Mesenchymal stem cell (in vitro differentiated cells and primary cell): ENCODE results near the gene OR51L1.

Experiments
- DNase-seq: peaks from one replicate; pipeline ENCODE4 v3.0.0-alpha.2; 2013
- H2AFZ ChIP-seq: one replicate; pipeline ENCODE4 v1.6.1; 2013; ENCODE audit warnings: low read depth, mild to moderate bottlenecking, control low read depth, inconsistent platforms, low read length, moderate library complexity
- H2AK5ac ChIP-seq: 2 replicates; pipeline ENCODE4 v1.6.1; 2013; ENCODE audit warnings: low read length, moderate library complexity, mild to moderate bottlenecking, inconsistent platforms; ENCODE audit not compliant: severe bottlenecking
- H2BK120ac ChIP-seq: one replicate; pipeline ENCODE4 v1.6.1; 2013; ENCODE audit warnings: low read depth, mild to moderate bottlenecking, inconsistent platforms, low read length, moderate library complexity
- H2BK12ac ChIP-seq, 2 experiments: one replicate each; pipeline ENCODE4 v1.6.1; 2013; ENCODE audit warnings: inconsistent platforms in 2 of 2, low read length in 2 of 2, mild to moderate bottlenecking in 2 of 2, moderate library complexity in 2 of 2, control low read depth in 1 of 2
- H2BK15ac ChIP-seq: one replicate; pipeline ENCODE4 v1.6.1; 2013; ENCODE audit warnings: mild to moderate bottlenecking, low read depth, inconsistent platforms; ENCODE audit not compliant: poor library complexity, severe bottlenecking
- H2BK5ac ChIP-seq: 2 replicates; pipeline ENCODE4 v1.6.1; 2013; ENCODE audit warnings: low read depth, mild to moderate bottlenecking, low read length, control low read depth, inconsistent platforms; ENCODE audit not compliant: poor library complexity, severe bottlenecking
- H3K14ac ChIP-seq, 2 experiments: one replicate each; pipeline ENCODE4 v1.6.1; 2013; ENCODE audit warnings: inconsistent platforms in 2 of 2, low read length in 2 of 2, control low read depth in 1 of 2, mild to moderate bottlenecking in 1 of 2, moderate library complexity in 1 of 2
- H3K18ac ChIP-seq, 2 experiments: one replicate each; pipeline ENCODE4 v1.6.1; 2013; ENCODE audit warnings: inconsistent platforms in 2 of 2, low read length in 2 of 2, control low read depth in 1 of 2, low read depth in 1 of 2, mild to moderate bottlenecking in 1 of 2
- H3K23ac ChIP-seq, 2 experiments: one replicate each; pipeline ENCODE4 v1.6.1; 2013; ENCODE audit warnings: inconsistent platforms in 2 of 2, low read length in 2 of 2, mild to moderate bottlenecking in 2 of 2, moderate library complexity in 2 of 2, control low read depth in 1 of 2
- H3K27ac ChIP-seq: 2 replicates; pipeline ENCODE4 v1.5.1; 2013; ENCODE audit warnings: mild to moderate bottlenecking, moderate library complexity, low read length, control low read depth, inconsistent platforms; ENCODE audit not compliant: poor library complexity, severe bottlenecking
- H3K27me3 ChIP-seq, 2 experiments: 2 replicates each; pipeline versions ENCODE4 v1.6.1 to v1.7.0; 2013; ENCODE audit warnings: low read length in 2 of 2, mild to moderate bottlenecking in 2 of 2, moderate library complexity in 2 of 2, control low read depth in 1 of 2, inconsistent platforms in 1 of 2; ENCODE audit not compliant: control insufficient read depth in 1 of 2, insufficient read depth in 1 of 2
- H3K36me3 ChIP-seq, 2 experiments: 2 replicates each; pipeline versions ENCODE4 v1.6.1 to v1.7.0; 2013; ENCODE audit warnings: low read length in 2 of 2, control low read depth in 1 of 2, inconsistent platforms in 1 of 2, low read depth in 1 of 2, mild to moderate bottlenecking in 1 of 2; ENCODE audit not compliant: insufficient read depth in 2 of 2, control insufficient read depth in 1 of 2
- H3K4ac ChIP-seq, 2 experiments: one replicate each; pipeline ENCODE4 v1.6.1; 2013; ENCODE audit warnings: inconsistent platforms in 2 of 2, low read length in 2 of 2, mild to moderate bottlenecking in 2 of 2, moderate library complexity in 2 of 2, control low read depth in 1 of 2, low read depth in 1 of 2
- H3K4me1 ChIP-seq: 2 replicates; pipeline ENCODE4 v1.6.1; 2013; ENCODE audit warnings: low read depth, low read length, control low read depth; ENCODE audit not compliant: control insufficient read depth, insufficient read depth
- H3K4me2 ChIP-seq: 2 replicates; pipeline ENCODE4 v1.6.1; 2013; ENCODE audit warnings: low read length, mild to moderate bottlenecking, inconsistent platforms; ENCODE audit not compliant: poor library complexity, severe bottlenecking
- H3K4me3 ChIP-seq, 2 experiments: 2 replicates each; pipeline versions ENCODE4 v1.5.1 to v1.7.0; 2013; ENCODE audit warnings: low read length in 2 of 2, mild to moderate bottlenecking in 2 of 2, control low read depth in 1 of 2, low read depth in 1 of 2; ENCODE audit not compliant: insufficient read depth in 1 of 2
- H3K79me1 ChIP-seq: replicated peaks from 2 replicates; pipeline ENCODE4 v1.6.1; 2013; ENCODE audit warnings: mild to moderate bottlenecking, control low read depth, low read length, inconsistent platforms; ENCODE audit not compliant: poor library complexity, severe bottlenecking
- H3K9ac ChIP-seq: 2 replicates; pipeline ENCODE4 v1.7.0; 2013; ENCODE audit warnings: mild to moderate bottlenecking, low read length, moderate library complexity
- H3K9me3 ChIP-seq: 2 replicates; pipeline ENCODE4 v1.7.0; 2013; ENCODE audit warnings: mild to moderate bottlenecking, low read length; ENCODE audit not compliant: control insufficient read depth
- H4K8ac ChIP-seq: one replicate; pipeline ENCODE4 v1.6.1; 2013; ENCODE audit warnings: inconsistent platforms, mild to moderate bottlenecking, low read length, moderate library complexity
- H4K91ac ChIP-seq: one replicate; pipeline ENCODE4 v1.6.1; 2013; ENCODE audit warnings: mild to moderate bottlenecking, low read length, inconsistent platforms
- WGBS: methylation state at CpG from one replicate; pipeline ENCODE4 v1.1.7; 2013; ENCODE audit warnings: mixed read lengths; 5-methylcytosine and 5-hydroxymethylcytosine counted together

The OR51L1 gene

DNA sequence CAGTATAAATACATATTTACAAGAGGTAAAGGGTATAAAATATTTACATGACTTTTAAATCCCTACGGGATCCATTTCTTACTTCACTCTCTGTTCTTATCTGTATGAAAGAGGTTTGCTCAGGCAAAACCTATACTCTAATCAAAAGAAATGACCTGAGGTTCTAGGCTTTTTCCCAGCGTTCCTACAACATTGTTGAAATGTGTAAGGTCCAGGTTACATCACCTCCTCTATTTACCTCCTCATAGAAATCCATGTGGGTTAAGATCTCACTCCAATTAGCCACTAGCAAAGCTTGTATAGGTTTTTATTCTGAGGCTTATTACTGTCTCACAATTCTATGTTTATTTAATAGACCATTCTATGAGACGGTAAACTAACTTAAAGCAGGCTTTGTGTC, 12.0 kb upstream of the OR51L1 start:
- Histone ChIP-seq H3K23ac (no peak overlapping the region), H3K18ac (no peak overlapping the region), H4K91ac (no peak overlapping the region), H2AFZ (no peak overlapping the region), H3K4me2 (no peak overlapping the region), H3K9ac (no peak overlapping the region), H2BK12ac (no peak overlapping the region), H3K79me1 (no peaks in the 10 kb centered on the region), H3K27me3 (no peaks in the 10 kb centered on the region), H3K36me3 (no peaks in the 10 kb centered on the region), H2BK120ac (no peak overlapping the region), H2BK5ac (no peak overlapping the region), H2AK5ac (no peak overlapping the region), H3K27ac (no peak overlapping the region), H4K8ac (no peak overlapping the region), H3K9me3 (no peaks in the 10 kb centered on the region), H3K4me3 (no peak overlapping the region), H2BK15ac (no peak overlapping the region), H3K14ac (no peak overlapping the region), H3K4ac (no peak overlapping the region), H3K4me1 (peaks cover 2% of the 10 kb centered on the region)
- no peak for DNase-seq
- 80% methylated on average over 1 of the region's 3 CpGs for WGBS

- Histone ChIP-seq H2BK12ac (no peak overlapping the region), H4K91ac (no peak overlapping the region), H2BK15ac (no peak overlapping the region), H3K4me2 (no peak overlapping the region), H3K27me3 (no peaks in the 10 kb centered on the region), H3K27ac (no peak overlapping the region), H3K9me3 (no peaks in the 10 kb centered on the region), H3K4me3 (no peak overlapping the region), H3K18ac (no peak overlapping the region), H3K9ac (no peak overlapping the region), H2AFZ (no peak overlapping the region), H3K23ac (no peak overlapping the region), H3K79me1 (no peaks in the 10 kb centered on the region), H3K4ac (no peak overlapping the region), H2BK120ac (no peak overlapping the region), H2BK5ac (no peak overlapping the region), H3K36me3 (no peaks in the 10 kb centered on the region), H2AK5ac (no peak overlapping the region), H3K14ac (no peak overlapping the region), H3K4me1 (peaks cover 2% of the 10 kb centered on the region), H4K8ac (no peak overlapping the region)
- 82% methylated on average over 6 of the region's 6 CpGs for WGBS
- no peak for DNase-seq
Measured at GRCh38 chr11:4983841-4984240, 10.8 kb upstream of the OR51L1 start.

GRCh38 chr11:4991060-4991459, 3.6 kb upstream of the OR51L1 start:
- no peak overlapping the region for H3K18ac ChIP-seq
- H3K4ac ChIP-seq = no peak overlapping the region
- no peaks in the 10 kb centered on the region for H3K79me1 ChIP-seq
- no peak overlapping the region for H4K91ac ChIP-seq
- no peaks in the 10 kb centered on the region for H3K4me1 ChIP-seq
- 64% methylated on average over 1 of the region's 1 CpG for WGBS
- no peak overlapping the region for H3K23ac ChIP-seq
- no peak overlapping the region for H2AFZ ChIP-seq
- H3K4me3 ChIP-seq = no peak overlapping the region
- no peak overlapping the region for H3K9ac ChIP-seq
- H3K14ac ChIP-seq = no peak overlapping the region
- no peaks in the 10 kb centered on the region for H3K9me3 ChIP-seq
- H2BK120ac ChIP-seq = no peak overlapping the region
- H2BK15ac ChIP-seq = no peak overlapping the region
- no peak overlapping the region for H3K4me2 ChIP-seq
- H2BK12ac ChIP-seq = no peak overlapping the region
- H2BK5ac ChIP-seq = no peak overlapping the region
- no peak overlapping the region for H2AK5ac ChIP-seq
- DNase-seq = no peak
- H3K27me3 ChIP-seq = no peaks in the 10 kb centered on the region
- no peaks in the 10 kb centered on the region for H3K36me3 ChIP-seq
- no peak overlapping the region for H4K8ac ChIP-seq
- no peak overlapping the region for H3K27ac ChIP-seq

DNA sequence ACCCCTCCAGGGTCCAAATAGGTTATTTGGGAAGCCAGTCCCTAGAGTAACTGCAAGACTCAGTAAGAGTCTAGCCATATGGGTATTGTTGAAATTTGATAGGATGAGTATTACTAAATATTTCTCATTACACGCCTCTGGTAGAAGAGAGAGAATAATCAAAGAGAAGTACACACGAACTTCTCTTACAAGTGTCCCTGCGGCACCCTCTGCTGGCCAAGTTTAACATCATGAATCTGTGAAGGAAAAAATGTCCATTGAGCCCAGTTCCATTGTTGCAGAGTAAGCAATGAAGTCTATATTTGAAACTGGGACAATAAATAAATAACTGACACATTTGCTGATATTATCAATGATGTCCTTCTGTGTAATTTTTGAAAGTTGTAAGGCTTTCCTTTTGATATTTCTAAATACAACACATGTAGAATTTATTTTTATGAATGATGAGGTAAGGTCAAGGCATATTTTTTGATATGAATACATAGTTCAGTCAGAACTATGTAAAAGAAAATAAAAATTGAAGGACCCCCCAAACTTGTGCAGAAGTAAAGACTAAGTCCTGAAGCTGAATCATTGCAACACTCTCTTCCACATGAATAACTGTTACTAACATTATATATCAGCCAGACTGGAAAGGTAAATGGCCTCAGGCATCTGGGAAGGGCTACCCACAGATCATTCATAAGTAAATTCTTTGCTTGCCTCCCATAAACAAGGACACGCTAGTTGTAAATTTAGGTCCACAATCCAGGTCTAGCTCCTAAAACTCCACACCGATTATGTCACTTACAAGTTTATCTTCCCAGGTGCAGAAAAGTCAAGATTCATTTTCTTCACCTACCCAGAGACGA, 10.0 kb downstream of the OR51L1 start:
- Histone ChIP-seq H4K91ac (no peak overlapping the region), H3K27me3 (peaks cover 3 to 21% of the 10 kb centered on the region in 2 experiments), H3K18ac (no peak overlapping the region), H3K79me1 (no peaks in the 10 kb centered on the region), H2AFZ (no peak overlapping the region), H2BK15ac (no peak overlapping the region), H3K4me2 (no peak overlapping the region), H3K27ac (no peak overlapping the region), H2BK12ac (no peak overlapping the region), H3K4me1 (no peaks in the 10 kb centered on the region), H3K4ac (no peak overlapping the region), H4K8ac (no peak overlapping the region), H2BK120ac (no peak overlapping the region), H2BK5ac (no peak overlapping the region), H3K23ac (no peak overlapping the region), H3K9me3 (no peaks in the 10 kb centered on the region), H3K9ac (no peak overlapping the region), H3K4me3 (no peak overlapping the region), H2AK5ac (no peak overlapping the region), H3K14ac (no peak overlapping the region), H3K36me3 (no peaks in the 10 kb centered on the region)
- 60% methylated on average over 4 of the region's 6 CpGs for WGBS
- DNase-seq = peak; percentile 54
